ENCODE data around the gene MAPKAP1.

The MAPKAP1 gene

GRCh38 chr9:125621170-125621569 is 85.8 kb downstream of the MAPKAP1 start:
- no peak overlapping the region for H3K4me3 ChIP-seq
- H3K27ac ChIP-seq = no peak overlapping the region

- no peak overlapping the region for H3K4me3 ChIP-seq
- H3K27ac ChIP-seq = no peak overlapping the region
These were observed 86.8 kb downstream of the MAPKAP1 start for GRCh38 chr9:125620216-125620615.

- Histone ChIP-seq H3K27ac (no peak overlapping the region), H3K4me3 (no peak overlapping the region)
These were observed 89.9 kb downstream of the MAPKAP1 start for GRCh38 chr9:125617087-125617486.

GRCh38 chr9:125613141-125613540 is 93.9 kb downstream of the MAPKAP1 start:
- H3K4me3 ChIP-seq = no peak overlapping the region
- no peak overlapping the region for H3K27ac ChIP-seq

DNA sequence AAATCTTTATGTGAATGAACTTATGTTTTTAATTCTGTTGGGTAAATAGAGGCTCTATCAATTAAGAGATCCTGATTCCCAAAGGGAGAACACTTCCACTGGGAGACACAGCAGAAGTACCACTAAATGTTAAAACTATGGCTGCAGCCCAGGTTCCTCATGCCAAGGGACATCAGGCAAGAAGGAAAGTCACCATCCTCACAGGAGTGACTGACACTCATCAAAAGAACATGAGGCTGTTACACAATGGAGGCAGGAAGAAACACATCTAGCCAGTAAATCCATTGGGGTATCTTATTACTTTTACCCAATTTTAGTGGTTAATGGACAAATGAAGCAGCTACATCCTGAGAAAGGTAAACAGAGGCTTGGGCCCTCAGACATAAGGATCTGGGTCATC is 94.4 kb downstream of the MAPKAP1 start:
- no peak overlapping the region for H3K4me3 ChIP-seq
- H3K27ac ChIP-seq = no peak overlapping the region

DNA sequence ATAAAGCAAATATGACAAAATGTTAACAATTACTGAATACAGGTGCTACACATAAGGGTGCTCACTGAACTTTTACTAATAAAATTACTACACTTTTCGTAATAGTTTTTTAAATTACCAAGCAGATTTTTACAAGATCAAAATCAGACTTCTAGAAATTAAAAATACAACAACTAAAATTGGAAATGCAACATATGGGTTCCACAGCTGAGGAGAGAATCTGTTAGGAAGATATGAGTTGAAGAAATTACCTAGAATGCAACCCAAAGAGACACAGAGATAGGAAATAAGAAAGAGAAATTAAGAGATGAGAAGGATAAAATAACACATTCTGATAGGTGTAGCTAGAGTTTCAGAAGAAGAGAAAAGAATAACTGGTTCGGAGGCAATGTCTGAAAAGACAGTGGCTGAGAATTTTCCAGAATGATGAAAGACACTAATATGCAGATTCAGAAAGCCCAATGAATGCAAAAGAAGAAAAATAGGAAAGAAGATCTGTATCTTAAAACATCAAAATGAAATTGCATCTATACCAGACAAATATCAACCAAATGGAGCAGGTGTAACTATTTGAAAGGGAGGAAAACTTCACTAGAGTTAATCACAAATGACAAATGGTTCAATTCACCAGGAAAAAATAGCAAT is 95.8 kb downstream of the MAPKAP1 start:
- H3K27ac ChIP-seq = no peak overlapping the region
- no peak overlapping the region for H3K4me3 ChIP-seq

- H3K4me3 ChIP-seq = no peak overlapping the region
- no peak overlapping the region for H3K27ac ChIP-seq
These were observed 97.3 kb downstream of the MAPKAP1 start for GRCh38 chr9:125609744-125610143.

- Histone ChIP-seq H3K27ac (no peak overlapping the region), H3K4me3 (no peak overlapping the region)
These were observed 98.4 kb downstream of the MAPKAP1 start for GRCh38 chr9:125608489-125609224.

GRCh38 chr9:125604196-125604595 is 102.8 kb downstream of the MAPKAP1 start:
- Histone ChIP-seq H3K27ac (no peak overlapping the region), H3K4me3 (no peak overlapping the region)

DNA sequence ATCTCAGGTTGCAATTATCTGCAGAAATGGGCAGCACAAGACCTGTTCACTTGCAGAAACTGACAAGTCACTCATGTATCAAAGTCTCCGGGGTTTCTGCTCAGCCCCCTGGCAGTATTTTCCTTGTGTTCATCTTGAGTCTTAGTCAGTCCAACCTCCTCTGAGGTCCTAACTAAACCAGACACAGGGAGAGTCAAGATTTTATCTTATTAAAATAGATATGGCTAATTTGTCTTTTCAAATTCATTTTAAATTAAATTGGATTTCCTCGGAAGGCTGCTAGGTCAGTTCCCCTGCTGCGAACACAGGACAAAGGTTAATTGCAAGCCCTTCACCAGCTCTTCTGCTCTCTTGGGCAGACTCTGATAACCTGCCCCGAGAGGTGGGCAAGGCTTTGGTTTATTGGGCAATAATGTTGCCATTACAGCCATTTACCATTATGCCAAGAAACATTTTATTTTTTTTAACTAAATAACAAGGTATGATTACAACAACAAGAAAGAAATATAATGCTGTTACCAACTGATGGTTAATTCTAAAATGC is 103.5 kb downstream of the MAPKAP1 start:
- Histone ChIP-seq H3K27ac (no peak overlapping the region), H3K4me3 (no peak overlapping the region)

DNA sequence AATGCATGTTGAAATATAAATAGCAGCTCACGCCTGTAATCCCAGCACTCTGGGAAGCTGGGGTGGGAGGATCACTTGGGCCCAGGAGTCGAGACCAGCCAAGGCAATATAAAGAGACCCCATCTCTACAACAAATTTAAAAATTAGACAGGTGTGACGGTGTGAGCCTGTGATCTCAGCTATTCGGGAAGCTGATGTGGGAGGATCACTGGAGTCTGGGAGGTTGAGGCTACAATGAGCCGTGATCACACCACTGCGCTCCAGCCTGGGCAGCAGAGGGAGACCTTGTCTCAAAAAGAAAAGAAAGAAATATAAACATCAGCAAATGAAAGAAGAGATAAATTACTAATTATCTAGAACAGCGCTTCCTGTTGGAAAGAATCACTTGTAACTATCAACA is 105.0 kb downstream of the MAPKAP1 start:
- Histone ChIP-seq H3K4me3 (no peak overlapping the region), H3K27ac (no peak overlapping the region)

- Histone ChIP-seq H3K4me3 (no peak overlapping the region), H3K27ac (no peak overlapping the region)
These were observed 106.8 kb downstream of the MAPKAP1 start for GRCh38 chr9:125600194-125600593.

DNA sequence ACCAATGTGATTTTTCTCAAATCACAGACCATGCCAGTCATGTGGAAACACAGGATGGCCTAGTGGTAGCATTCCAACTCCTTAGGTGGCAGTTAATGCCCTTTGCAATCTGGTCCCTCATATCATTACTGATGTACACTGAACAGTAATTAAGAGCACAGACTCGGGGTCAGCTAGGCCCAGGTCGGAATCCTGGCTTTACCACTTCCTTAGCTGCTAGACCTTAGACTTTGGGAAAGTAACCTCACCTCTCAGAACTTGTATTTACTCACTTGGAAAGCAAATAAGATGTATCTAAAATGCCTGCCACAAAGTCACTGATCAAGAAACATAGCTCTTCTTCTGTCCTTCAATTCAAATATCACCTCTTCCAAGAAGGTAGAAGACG is 112.8 kb downstream of the MAPKAP1 start:
- Histone ChIP-seq H3K4me3 (no peak overlapping the region), H3K27ac (no peak overlapping the region)

DNA sequence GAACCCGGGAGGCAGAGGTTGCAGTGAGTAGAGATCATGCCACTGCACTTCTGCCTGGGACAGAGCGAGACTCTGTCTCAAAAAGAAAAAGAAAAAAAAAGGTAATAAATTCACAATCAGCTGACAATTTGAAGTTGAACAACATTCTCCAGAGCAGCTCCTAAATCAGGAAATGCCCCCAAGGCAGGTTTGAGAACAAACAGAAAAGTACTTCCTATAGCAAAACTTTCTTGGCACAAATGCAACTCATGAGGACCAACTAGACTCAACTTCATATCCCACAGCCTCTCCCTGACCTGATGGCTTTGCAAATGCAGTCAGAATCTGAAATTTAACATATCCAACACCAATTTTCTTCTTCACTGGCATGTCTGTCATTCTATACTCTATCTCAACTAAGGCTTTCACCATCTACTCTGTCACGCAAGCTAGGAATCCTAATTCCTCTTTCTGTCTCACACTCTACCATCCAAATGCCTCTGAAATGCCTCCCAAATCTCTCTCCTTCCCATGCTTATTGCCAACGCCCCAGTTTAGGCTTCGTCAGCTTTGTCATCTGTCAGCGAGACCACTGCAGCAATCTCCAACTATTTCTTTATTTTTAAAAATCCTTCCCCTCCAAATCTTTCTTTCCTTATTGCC is 113.3 kb downstream of the MAPKAP1 start:
- no peak overlapping the region for H3K27ac ChIP-seq
- no peak overlapping the region for H3K4me3 ChIP-seq

- H3K27ac ChIP-seq = no peak overlapping the region
- no peak overlapping the region for H3K4me3 ChIP-seq
These were observed 115.1 kb downstream of the MAPKAP1 start for GRCh38 chr9:125591888-125592287.

GRCh38 chr9:125591245-125591644 is 115.8 kb downstream of the MAPKAP1 start:
- H3K27ac ChIP-seq = no peak overlapping the region
- no peak overlapping the region for H3K4me3 ChIP-seq

GRCh38 chr9:125589287-125589686 is 117.7 kb downstream of the MAPKAP1 start:
- H3K4me3 ChIP-seq = no peak overlapping the region

DNA sequence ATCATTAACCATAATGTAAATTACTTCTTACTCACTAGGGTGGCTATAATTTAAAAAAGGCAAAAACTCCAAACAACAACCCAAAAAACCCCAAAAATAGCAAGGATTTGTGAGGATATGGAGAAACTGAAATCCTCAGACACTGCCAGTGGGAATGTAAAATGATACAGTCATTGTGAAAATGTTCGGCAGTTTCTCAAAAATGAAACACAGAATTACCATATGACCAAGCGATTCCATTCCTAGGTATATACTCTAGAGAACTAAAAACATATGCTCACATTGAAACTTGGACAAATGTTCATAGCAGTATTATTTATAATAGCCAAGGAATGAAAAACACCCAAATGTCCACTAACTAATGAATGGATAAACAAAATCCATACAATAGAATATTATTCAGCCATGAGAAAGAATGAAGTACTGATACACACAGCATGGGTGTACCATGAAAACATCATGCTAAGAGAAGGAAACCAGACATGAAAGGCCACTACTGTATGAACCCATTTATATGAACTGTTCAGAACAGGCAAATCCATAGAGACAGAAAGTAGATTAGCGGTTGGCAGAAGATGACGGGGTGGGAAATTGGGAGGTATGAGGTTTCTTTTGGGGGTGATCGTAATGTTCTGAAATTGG is 119.1 kb downstream of the MAPKAP1 start:
- H3K4me3 ChIP-seq = no peak overlapping the region

More at GRCh38 chr9:125589287-125589686, 117.7 kb downstream of the MAPKAP1 start:
- no peak overlapping the region for H3K27ac ChIP-seq

DNA sequence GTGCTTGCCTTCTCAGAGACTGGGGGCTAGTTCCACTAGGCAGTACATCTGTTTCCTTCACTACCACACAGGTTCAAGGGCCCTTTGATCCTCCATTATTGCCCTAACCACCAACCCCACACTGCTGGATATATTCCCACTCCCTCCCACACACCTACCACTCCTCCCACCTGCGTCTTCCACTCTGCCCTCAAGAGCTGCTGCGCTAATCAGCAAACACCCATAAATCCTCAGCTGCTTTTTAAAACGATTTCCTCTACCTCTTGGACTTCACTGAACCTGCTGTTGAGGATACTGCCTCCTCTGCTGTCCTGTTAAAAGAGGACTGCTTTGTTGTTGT is 120.9 kb downstream of the MAPKAP1 start:
- no peak overlapping the region for H3K27ac ChIP-seq

More for the DNA sequence above, 119.1 kb downstream of the MAPKAP1 start:
- H3K27ac ChIP-seq = no peak overlapping the region

GRCh38 chr9:125585503-125586171 is 121.4 kb downstream of the MAPKAP1 start:
- Histone ChIP-seq H3K27ac (no peak overlapping the region), H3K4me3 (no peak overlapping the region)

More for the DNA sequence above, 120.9 kb downstream of the MAPKAP1 start:
- no peak overlapping the region for H3K4me3 ChIP-seq

Data from skin epidermis (tissue), 12 donors.